HEK293T (cell line): ENCODE results near the gene ALG1L2.
"Not testable (repeated sequence)": the region's sequence is repeated elsewhere in the genome, so short reads cannot be mapped to it uniquely, and the experiment has no call there.

ENCODE experiments used
- CTCF ChIA-PET: fragments of 350-600 bp; formaldehyde crosslinking; extraction: SDS; loops from one replicate; lab custom pipeline; 2021; ENCODE audit warnings: antibody characterized with exemption, inconsistent platforms; lab: Yijun Ruan, JAX
- POLR2A ChIA-PET: fragments of 350-600 bp; formaldehyde crosslinking; extraction: SDS; loops from one replicate; lab custom pipeline; 2020; ENCODE audit warnings: antibody characterized with exemption, inconsistent platforms; lab: Yijun Ruan, JAX
- DNase-seq: peaks from one replicate; pipeline ENCODE4 v3.0.0; 2012; ENCODE audit warnings: mixed read lengths; ENCODE audit errors: extremely low spot score
- ARNT ChIP-seq: fragments of 450-650 bp; IDR thresholded peaks from 2 replicates; pipeline ENCODE4 v1.6.1; 2017; ENCODE audit warnings: mild to moderate bottlenecking
- BHLHE40 ChIP-seq: fragments of 450-650 bp; IDR thresholded peaks from 2 replicates; pipeline ENCODE4 v1.6.1; 2016; ENCODE audit warnings: mild to moderate bottlenecking, moderate library complexity, borderline replicate concordance
- CTBP1 ChIP-seq: fragments of 450-650 bp; IDR thresholded peaks from 2 replicates; pipeline ENCODE4 v1.6.1; 2016; ENCODE audit warnings: borderline replicate concordance
- ELF4 ChIP-seq: fragments of 450-650 bp; IDR thresholded peaks from 2 replicates; pipeline ENCODE4 v1.6.1; 2017; ENCODE audit warnings: antibody characterized with exemption
- FOXA1 ChIP-seq: fragments of 450-650 bp; IDR thresholded peaks from 2 replicates; pipeline ENCODE4 v1.6.1; 2016; ENCODE audit warnings: mild to moderate bottlenecking
- FOXK2 ChIP-seq: fragments of 450-650 bp; IDR thresholded peaks from 2 replicates; pipeline ENCODE4 v1.6.1; 2016; ENCODE audit warnings: mild to moderate bottlenecking
- FOXM1 ChIP-seq: fragments of 450-650 bp; IDR thresholded peaks from 2 replicates; pipeline ENCODE4 v1.6.1; 2017; ENCODE audit warnings: mild to moderate bottlenecking, borderline replicate concordance
- HDGF ChIP-seq: fragments of 450-650 bp; IDR thresholded peaks from 2 replicates; pipeline ENCODE4 v1.6.1; 2017; ENCODE audit warnings: antibody characterized with exemption, borderline replicate concordance
- L3MBTL2 ChIP-seq: fragments of 450-650 bp; conservative IDR thresholded peaks from 2 replicates; pipeline ENCODE4 v1.6.1; 2016; ENCODE audit warnings: mild to moderate bottlenecking
- LEF1 ChIP-seq: fragments of 450-650 bp; IDR thresholded peaks from 2 replicates; pipeline ENCODE4 v1.6.1; 2017; ENCODE audit warnings: mild to moderate bottlenecking, borderline replicate concordance
- NFRKB ChIP-seq: fragments of 450-650 bp; IDR thresholded peaks from 2 replicates; pipeline ENCODE4 v1.6.1; 2016; ENCODE audit warnings: mild to moderate bottlenecking, moderate library complexity
- PKNOX1 ChIP-seq: fragments of 450-650 bp; IDR thresholded peaks from 2 replicates; pipeline ENCODE4 v1.6.1; 2016
- SUZ12 ChIP-seq: fragments of 450-650 bp; IDR thresholded peaks from 2 replicates; pipeline ENCODE4 v1.6.1; 2016; ENCODE audit warnings: mild to moderate bottlenecking
- TARDBP ChIP-seq: fragments of 450-650 bp; IDR thresholded peaks from 2 replicates; pipeline ENCODE4 v1.6.1; 2016
- ZNF384 ChIP-seq: fragments of 450-650 bp; IDR thresholded peaks from 2 replicates; pipeline ENCODE4 v1.6.1; 2016

Gene ALG1L2

DNA sequence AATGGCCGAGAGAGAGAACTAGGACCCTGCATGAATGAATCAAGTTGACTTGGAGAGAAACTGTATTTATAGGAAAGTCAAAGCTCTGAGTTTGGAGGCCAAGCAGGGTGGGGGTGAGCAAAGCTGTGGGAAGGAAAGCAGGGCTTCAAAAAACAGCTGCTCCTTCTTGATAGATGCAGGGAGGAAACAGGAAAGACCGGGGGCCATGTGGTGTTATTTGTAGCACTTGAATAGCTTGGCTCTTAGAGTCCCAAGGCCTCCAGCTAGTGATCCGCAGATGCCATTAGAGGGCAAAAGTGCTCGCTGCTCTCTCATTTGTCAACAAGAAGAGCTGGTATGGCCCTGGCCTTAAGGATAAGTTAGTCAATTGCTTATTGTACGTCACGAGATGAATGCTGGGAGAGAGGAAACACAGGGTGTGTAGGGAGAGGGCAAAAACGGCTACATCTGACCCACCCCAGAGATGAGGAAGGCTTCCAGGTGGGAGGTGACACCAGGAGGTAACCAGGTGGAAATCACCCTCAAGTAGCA is at the start of gene ALG1L2:
ALG1L2 (plus strand) TSS at position 481 of the 531 bp plus-strand sequence. CDS start 186 bp downstream, outside the sequence.
- DNase-seq, result no peak
- TF ChIP-seq TARDBP (no peak), NFRKB (no peak), PKNOX1 (no peak), ARNT (no peak), FOXM1 (no peak), ELF4 (no peak), BHLHE40 (no peak), FOXA1 (no peak), L3MBTL2 (no peak), LEF1 (no peak), CTBP1 (no peak)
- ChIA-PET CTCF (no interaction called here), POLR2A (no interaction called here)

- CTCF ChIA-PET, DNase-seq, POLR2A ChIA-PET: not testable (repeated sequence)
Measured at GRCh38 chr3:130037126-130037815, 44.4 kb upstream of the ALG1L2 start.

DNA sequence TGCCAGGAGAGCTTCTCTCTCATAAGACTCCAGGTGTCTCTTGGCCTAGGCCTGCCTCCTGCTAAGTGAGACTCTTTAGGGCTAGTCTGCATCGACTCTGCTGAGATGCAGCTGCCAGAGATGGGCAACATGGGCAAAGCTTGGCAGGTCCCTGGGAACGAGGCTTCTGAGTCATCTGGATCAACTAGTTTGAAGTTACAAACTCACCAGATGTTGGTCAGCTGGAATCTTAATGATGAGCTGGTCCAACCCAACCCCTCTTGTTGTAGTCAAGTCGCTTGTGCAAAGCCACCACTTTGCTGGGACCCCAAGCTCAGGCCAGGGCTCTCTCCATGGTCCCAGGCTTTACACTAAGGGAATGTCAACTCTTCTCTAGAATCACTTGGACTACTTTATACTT is 38.9 kb upstream of the ALG1L2 start:
- POLR2A ChIA-PET, DNase-seq, CTCF ChIA-PET: not testable (repeated sequence)

GRCh38 chr3:130043658-130044057 is 38.0 kb upstream of the ALG1L2 start:
- DNase-seq, POLR2A ChIA-PET: not testable (repeated sequence)
- CTCF ChIA-PET, result interaction anchor here (0.6 kb wide), 1 partner anchor 51 kb away, joined by 3 read pairs; no protein-coding TSS in a partner anchor

GRCh38 chr3:130044370-130044769 is 37.3 kb upstream of the ALG1L2 start:
- ChIA-PET POLR2A (no interaction called here), CTCF (no interaction called here)
- no peak for DNase-seq
- TF ChIP-seq FOXK2 (no peak), ELF4 (no peak), ZNF384 (no peak), TARDBP (no peak), PKNOX1 (no peak), L3MBTL2 (no peak), CTBP1 (no peak), ARNT (no peak), NFRKB (no peak), LEF1 (no peak), HDGF (no peak), FOXA1 (no peak)

DNA sequence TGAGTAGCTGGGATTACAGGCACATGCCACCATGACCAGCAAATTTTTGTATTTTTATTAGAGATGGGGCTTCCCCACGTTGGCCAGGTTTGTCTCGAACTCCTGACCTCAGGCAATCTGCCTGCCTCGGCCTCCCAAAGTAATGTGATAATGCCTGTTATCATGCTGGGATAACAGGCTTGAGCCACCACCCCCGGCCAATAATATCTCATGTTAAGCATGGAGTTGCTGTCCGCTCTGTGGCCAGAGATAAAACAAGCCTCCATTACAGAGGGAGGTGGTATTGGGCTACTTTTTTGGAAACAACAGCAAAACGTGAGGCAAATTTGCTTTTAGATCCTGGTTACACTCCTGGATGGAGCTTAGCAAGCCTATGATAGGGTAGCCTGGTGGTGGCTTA is 32.9 kb upstream of the ALG1L2 start:
- no peak for DNase-seq
- TF ChIP-seq HDGF (no peak), SUZ12 (no peak)
- ChIA-PET CTCF (no interaction called here), POLR2A (no interaction called here)

GRCh38 chr3:130052366-130052765 is 29.3 kb upstream of the ALG1L2 start:
- POLR2A ChIA-PET, DNase-seq, CTCF ChIA-PET: not testable (repeated sequence)

DNA sequence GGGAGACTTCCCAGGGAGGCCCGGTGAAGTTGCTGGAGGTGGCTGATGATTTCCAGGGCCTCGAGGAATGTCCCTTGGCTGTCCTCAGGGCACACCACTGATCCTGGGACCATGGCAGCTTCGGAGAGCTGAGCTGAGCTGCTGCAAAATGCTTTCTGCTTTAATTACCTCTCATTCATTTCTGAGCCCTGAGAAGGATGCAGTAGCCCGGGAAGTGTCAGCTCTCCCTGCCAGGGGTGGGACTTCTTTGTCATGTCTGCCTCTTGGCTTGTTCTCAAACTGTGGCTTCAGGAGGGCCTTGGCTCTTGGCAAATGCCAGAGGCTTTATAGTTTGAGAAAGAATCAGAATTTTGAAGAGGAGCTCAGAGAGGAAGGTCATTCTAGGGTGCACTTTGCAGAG is 28.7 kb upstream of the ALG1L2 start:
- DNase-seq, CTCF ChIA-PET, POLR2A ChIA-PET: not testable (repeated sequence)

DNA sequence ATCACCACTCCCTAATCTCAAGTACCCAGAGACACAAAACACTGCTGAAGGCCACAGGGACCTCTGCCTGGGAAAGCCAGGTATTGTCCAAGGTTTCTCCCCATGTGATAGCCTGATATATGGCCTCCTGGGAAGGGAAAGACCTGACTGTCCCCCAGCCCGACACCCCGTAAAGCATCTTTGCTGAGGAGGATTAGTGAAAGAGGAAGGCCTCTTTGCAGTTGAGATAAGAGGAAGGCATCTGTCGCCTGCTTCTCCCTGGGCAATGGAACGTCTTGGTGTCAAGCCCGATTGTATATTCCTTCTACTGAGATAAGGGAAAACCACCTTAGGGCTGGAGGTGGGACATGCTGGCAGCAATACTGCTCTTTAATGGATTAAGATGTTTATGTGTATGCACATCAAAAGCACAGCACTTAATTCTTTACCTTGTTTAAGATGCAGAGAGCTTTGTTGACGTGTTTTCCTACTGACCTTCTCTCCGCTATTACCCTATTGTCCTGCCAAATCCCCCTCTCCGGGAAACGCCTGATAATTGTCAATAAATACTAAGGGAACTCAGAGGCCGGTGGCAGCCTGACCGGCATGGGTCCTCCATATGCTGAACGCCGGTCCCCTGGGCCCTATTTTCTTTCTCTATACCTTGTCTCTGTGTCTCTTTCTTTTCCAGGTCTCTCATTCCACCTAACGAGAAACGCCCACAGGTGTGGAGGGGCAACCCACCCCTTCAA is 23.9 kb upstream of the ALG1L2 start:
- POLR2A ChIA-PET, CTCF ChIA-PET, DNase-seq: not testable (repeated sequence)

DNA sequence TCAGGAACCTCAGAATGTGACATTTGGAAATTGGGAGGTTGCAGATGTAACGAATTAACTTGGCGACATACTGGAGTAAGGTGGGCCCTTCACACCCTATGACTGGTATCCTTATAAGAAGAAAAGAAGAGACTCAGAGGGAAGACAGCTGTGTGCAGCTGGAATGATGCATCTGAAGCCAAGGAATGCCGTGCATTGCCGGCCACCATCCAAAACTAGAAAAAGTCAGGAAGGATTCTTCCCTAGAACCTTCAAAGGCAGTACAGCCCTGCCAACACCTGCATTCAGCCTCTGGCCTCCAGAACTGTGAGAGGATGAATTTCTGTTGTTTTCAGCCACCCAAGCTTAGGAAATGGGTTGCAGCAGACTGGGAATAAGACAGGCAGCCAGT is 23.4 kb upstream of the ALG1L2 start:
- CTCF ChIA-PET, DNase-seq, POLR2A ChIA-PET: not testable (repeated sequence)

GRCh38 chr3:130058716-130059115 is 22.9 kb upstream of the ALG1L2 start:
- DNase-seq, POLR2A ChIA-PET, CTCF ChIA-PET: not testable (repeated sequence)

GRCh38 chr3:130059162-130059561 is 22.5 kb upstream of the ALG1L2 start:
- CTCF ChIA-PET, POLR2A ChIA-PET, DNase-seq: not testable (repeated sequence)
